ENCODE data around the gene SIX3.

Gene SIX3

DNA sequence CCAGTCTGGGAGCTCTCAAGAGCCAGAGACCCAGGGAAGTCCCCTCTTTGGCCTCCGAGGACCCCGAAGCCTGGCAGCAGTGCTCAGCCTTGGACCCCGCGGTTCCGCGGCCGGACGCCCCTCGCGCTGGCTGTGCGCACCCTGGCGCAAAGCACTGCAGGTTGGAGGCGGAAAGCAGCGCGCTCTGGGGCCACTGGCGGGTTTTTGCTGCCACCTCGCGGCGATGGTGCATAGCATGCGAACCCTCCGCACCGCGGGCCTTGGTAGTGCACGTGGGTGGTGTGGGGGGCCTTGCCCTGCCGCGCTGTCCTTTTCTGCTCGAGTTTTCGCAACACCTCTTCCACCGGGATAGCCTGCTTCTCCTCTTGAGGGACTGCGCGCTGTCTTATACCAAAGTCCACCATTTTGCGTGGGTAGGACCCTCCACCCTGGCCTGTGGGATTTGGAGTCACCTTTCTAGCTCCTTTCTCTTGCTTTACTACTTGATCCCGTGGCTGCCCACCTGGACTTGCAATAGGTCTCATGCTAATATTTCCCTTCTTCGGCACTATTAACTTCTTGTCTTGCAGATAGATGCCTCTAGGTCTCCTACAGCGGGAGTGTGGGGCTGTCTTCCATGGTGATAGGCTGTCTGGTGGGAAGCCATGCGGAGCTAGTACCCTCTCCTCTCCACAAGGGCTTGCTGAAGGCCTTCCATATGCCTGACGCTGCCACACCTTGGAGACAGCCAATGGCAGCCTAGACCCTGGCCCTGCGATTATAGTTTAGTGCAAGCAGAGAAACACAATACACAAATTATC is 14.3 kb downstream of the SIX3 start:
- peak overlapping the region; percentile 54 for H3K4me2 ChIP-seq (ENCODE audit: low read length)
- no peak overlapping the region for H2AFZ ChIP-seq (ENCODE audit: low read length)
- TF ChIP-seq, protein P1, sequence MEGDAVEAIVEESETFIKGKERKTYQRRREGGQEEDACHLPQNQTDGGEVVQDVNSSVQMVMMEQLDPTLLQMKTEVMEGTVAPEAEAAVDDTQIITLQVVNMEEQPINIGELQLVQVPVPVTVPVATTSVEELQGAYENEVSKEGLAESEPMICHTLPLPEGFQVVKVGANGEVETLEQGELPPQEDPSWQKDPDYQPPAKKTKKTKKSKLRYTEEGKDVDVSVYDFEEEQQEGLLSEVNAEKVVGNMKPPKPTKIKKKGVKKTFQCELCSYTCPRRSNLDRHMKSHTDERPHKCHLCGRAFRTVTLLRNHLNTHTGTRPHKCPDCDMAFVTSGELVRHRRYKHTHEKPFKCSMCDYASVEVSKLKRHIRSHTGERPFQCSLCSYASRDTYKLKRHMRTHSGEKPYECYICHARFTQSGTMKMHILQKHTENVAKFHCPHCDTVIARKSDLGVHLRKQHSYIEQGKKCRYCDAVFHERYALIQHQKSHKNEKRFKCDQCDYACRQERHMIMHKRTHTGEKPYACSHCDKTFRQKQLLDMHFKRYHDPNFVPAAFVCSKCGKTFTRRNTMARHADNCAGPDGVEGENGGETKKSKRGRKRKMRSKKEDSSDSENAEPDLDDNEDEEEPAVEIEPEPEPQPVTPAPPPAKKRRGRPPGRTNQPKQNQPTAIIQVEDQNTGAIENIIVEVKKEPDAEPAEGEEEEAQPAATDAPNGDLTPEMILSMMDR (IDR thresholded peaks at IDR 0.05; ENCODE audit: low read length) = peak; percentile 87
- no peak for TF ChIP-seq EZH2 (IDR thresholded peaks at IDR 0.05; ENCODE audit: borderline replicate concordance, low read length)
- H4K20me1 ChIP-seq (ENCODE audit: insufficient read depth, low read length) = no peaks in the 10 kb centered on the region
- H3K36me3 ChIP-seq (ENCODE audit: insufficient read depth, low read length) = no peaks in the 10 kb centered on the region
- H3K27ac ChIP-seq (ENCODE audit: low read depth, low read length, poor library complexity, severe bottlenecking) = no peak overlapping the region
- H3K9me2 ChIP-seq (ENCODE audit: low read depth, low read length) = no peaks in the 10 kb centered on the region
- no peaks in the 10 kb centered on the region for H3K27me3 ChIP-seq (ENCODE audit: insufficient read depth, low read length)
- peak overlapping the region; percentile 23; the same call in 1 of the 2 replicates for H3K9ac ChIP-seq (ENCODE audit: low read length)
- peaks cover 4% of the 10 kb centered on the region for H3K4me1 ChIP-seq (ENCODE audit: insufficient read depth, low read length, severe bottlenecking)
- no peaks in the 10 kb centered on the region for H3K9me3 ChIP-seq (ENCODE audit: low read length)
- no peaks in the 10 kb centered on the region for H3K79me2 ChIP-seq (ENCODE audit: insufficient read depth, low read length)
- no peak overlapping the region for H3K4me3 ChIP-seq (ENCODE audit: low read depth, low read length, poor library complexity, severe bottlenecking)
- H3F3A ChIP-seq (ENCODE audit: insufficient read depth, low read length) = no peaks in the 10 kb centered on the region

DNA sequence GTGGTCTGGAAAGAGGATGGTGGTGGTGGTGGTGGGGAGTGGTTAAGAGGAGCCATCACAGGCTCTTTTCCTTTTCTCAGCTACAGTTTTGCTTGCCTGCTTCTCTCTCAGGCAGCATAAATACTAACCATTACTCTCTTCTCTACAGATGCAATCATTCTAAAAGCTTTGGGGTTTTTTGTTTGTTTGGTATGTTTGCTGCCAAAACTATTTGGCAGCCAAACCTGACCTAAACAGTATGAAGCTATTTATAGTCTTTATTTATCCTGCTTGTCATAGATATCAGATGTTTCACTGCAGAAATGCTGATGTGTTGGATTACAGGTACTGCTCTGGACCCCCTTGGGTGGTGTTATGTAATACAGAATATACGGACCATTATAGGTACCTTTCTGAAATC is 15.3 kb downstream of the SIX3 start:
- Histone ChIP-seq H3K27ac (ENCODE audit: low read depth, low read length, poor library complexity, severe bottlenecking) (no peak overlapping the region), H3F3A (ENCODE audit: insufficient read depth, low read length) (no peaks in the 10 kb centered on the region), H3K27me3 (ENCODE audit: insufficient read depth, low read length) (no peaks in the 10 kb centered on the region), H3K4me1 (ENCODE audit: insufficient read depth, low read length, severe bottlenecking) (peaks cover 4% of the 10 kb centered on the region), H4K20me1 (ENCODE audit: insufficient read depth, low read length) (no peaks in the 10 kb centered on the region), H3K4me2 (ENCODE audit: low read length) (no peak overlapping the region), H3K4me3 (ENCODE audit: low read depth, low read length, poor library complexity, severe bottlenecking) (no peak overlapping the region), H3K9me2 (ENCODE audit: low read depth, low read length) (no peaks in the 10 kb centered on the region), H3K79me2 (ENCODE audit: insufficient read depth, low read length) (no peaks in the 10 kb centered on the region), H3K9ac (ENCODE audit: low read length) (no peak overlapping the region), H3K9me3 (ENCODE audit: low read length) (no peaks in the 10 kb centered on the region), H3K36me3 (ENCODE audit: insufficient read depth, low read length) (no peaks in the 10 kb centered on the region), H2AFZ (ENCODE audit: low read length) (no peak overlapping the region)
- no peak for TF ChIP-seq EZH2 (IDR thresholded peaks at IDR 0.05; ENCODE audit: borderline replicate concordance, low read length)
- TF ChIP-seq, protein P1 (IDR thresholded peaks at IDR 0.05; ENCODE audit: low read length) = no peak

DNA sequence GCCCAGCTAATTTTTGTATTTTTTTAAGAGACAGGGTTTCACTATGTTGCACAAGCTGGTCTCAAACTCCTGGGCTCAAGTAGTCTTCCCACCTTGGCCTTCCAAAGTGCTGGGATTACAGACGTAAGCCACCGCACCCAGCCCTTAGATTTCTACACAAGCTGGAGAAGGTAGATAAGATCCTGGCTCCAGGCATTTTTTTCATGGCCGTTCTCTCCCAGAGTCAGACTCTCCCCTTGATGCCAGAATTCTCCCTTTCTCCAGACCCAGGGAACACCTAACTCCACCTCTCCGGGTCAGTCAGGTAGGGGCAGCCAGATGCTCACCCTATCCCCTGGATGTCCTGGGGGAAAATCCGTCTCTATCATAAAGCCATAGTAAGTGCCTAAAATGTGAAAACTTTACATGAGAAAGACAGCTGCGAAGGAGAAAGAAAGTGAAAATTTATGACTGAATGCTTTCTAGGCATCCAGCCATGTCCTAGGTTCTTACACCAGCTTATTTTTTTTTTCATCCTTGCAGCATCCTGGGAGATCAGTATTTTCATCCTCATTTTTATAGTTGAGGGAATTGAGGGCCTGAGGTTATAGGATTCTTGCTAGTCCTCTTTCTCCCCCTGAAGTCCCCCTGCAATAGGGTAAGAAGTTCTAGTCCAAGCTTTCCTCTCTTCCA is 16.3 kb downstream of the SIX3 start:
- Histone ChIP-seq H3K27ac (ENCODE audit: low read depth, low read length, poor library complexity, severe bottlenecking) (no peak overlapping the region), H3K9me2 (ENCODE audit: low read depth, low read length) (no peaks in the 10 kb centered on the region), H3K4me3 (ENCODE audit: low read depth, low read length, poor library complexity, severe bottlenecking) (no peak overlapping the region), H3K4me2 (ENCODE audit: low read length) (no peak overlapping the region), H3K79me2 (ENCODE audit: insufficient read depth, low read length) (no peaks in the 10 kb centered on the region), H3K9ac (ENCODE audit: low read length) (no peak overlapping the region), H2AFZ (ENCODE audit: low read length) (no peak overlapping the region), H4K20me1 (ENCODE audit: insufficient read depth, low read length) (no peaks in the 10 kb centered on the region), H3F3A (ENCODE audit: insufficient read depth, low read length) (no peaks in the 10 kb centered on the region), H3K4me1 (ENCODE audit: insufficient read depth, low read length, severe bottlenecking) (peaks cover 4% of the 10 kb centered on the region), H3K27me3 (ENCODE audit: insufficient read depth, low read length) (no peaks in the 10 kb centered on the region), H3K9me3 (ENCODE audit: low read length) (no peaks in the 10 kb centered on the region), H3K36me3 (ENCODE audit: insufficient read depth, low read length) (no peaks in the 10 kb centered on the region)
- TF ChIP-seq EZH2 (IDR thresholded peaks at IDR 0.05; ENCODE audit: borderline replicate concordance, low read length) = no peak
- TF ChIP-seq, protein P1 (IDR thresholded peaks at IDR 0.05; ENCODE audit: low read length) = no peak

Measured in OCI-LY1 (cell line).